ENCODE data around the gene HOXB6. TPM values are rescaled to one million over a fixed set of nuclear protein-coding genes. Genes with fewer than 3 reads are reported as not detected.
A peak's percentile ranks its signal among the peaks of the same experiment; 100 is the strongest.

Gene HOXB6
- total RNA-seq, 1 donor from 2014 or later = not detected

DNA sequence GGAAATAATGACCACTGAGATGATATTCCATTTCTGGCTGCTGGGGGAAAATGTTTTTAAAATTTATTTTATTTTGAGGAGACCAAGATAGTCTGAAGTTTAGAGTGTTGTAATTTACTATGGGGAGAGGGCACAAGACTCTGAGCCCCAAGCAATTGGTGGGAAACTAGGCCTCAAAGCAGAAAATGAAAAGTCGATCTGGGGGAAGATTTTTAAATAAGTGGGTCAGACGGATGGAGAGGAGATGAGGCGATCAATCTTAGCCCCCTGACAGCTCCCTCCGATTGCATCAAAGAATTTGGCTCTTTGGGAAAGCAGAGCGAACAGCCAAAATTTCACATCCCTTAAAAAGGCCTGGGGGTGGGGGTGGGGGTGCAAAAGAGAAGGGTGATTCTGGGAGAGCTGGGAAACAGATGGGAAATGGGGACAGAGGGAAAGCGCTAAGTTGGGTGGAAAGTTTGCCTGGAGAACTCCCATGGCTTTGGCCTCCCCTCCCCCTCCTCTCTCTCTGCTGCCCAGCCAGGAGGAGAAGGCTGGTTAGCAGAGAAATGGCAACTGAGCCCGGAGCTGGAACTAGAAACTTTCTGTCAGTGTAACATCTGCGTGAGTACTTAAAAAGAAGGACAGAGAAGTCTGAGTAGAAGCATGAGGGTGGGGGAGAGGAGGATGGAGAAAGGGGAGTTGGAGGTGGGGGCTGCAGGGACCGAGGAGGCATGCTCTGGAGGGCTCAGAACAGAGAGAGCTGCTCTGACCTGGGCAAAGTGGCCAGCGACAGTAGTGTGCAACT lies 58.5 kb downstream of the HOXB6 start:
- Mint-ChIP-seq H3K36me3 (no peaks in the 10 kb centered on the region), H3K4me1 (peaks cover 11% of the 10 kb centered on the region), H3K27ac (no peak overlapping the region), H3K4me3 (peak overlapping the region; percentile 4), H3K9me3 (peaks cover 11% of the 10 kb centered on the region), H3K27me3 (ENCODE audit: insufficient read depth, low read depth) (peaks cover 87% of the 10 kb centered on the region)
- H4K20me1 ChIP-seq (ENCODE audit: low read depth) = peaks cover 96% of the 10 kb centered on the region
- H3F3A ChIP-seq (ENCODE audit: low read depth) = peaks cover 8% of the 10 kb centered on the region
- H3K4me2 ChIP-seq = no peak overlapping the region
- H3K9me3 ChIP-seq (ENCODE audit: low read depth) = no peaks in the 10 kb centered on the region
- H2AFZ ChIP-seq (replicated peaks) = no peak overlapping the region
- H3K9ac ChIP-seq = no peak overlapping the region
- peaks cover 100% of the 10 kb centered on the region for H3K27me3 ChIP-seq
- DNase-seq (ENCODE audit: low spot score) = peak; percentile 64
- H3K4me1 ChIP-seq = no peaks in the 10 kb centered on the region
- H3K79me2 ChIP-seq (ENCODE audit: low read depth) = no peaks in the 10 kb centered on the region
- no peak overlapping the region for H3K27ac ChIP-seq
- no peaks in the 10 kb centered on the region for H3K36me3 ChIP-seq
- no peak overlapping the region for H3K4me3 ChIP-seq
- TF ChIP-seq EZH2phosphoT487 (IDR thresholded peaks at IDR 0.05) (no peak), EZH2 (IDR thresholded peaks at IDR 0.05) (peak; percentile 14)

MicroRNAs encoded within 50 kb of the gene (microRNA counts, 767-probe panel; counts per million panel counts)
- microRNA hsa-miR-10a-5p = 460 counts per million, percentile 90 among the panel's probes with 10 or more counts

Small RNA genes within 50 kb of the gene (microRNA-seq; reads per million reads assigned to microRNA genes)
- gene MIR196A1 = not detected

Small RNA genes within 50 kb of the gene (small RNA-seq; reads per million reads assigned to genes)
- not detected for gene MIR196A1

Other genes starting within 250 kb of the HOXB6 start
- gene SKAP1, start 174.8 kb downstream of the HOXB6 start, total RNA-seq (ENCODE audit: low replicate concordance) = not detected in 2 replicates
- not detected in 2 replicates for gene HOXB1, start 74.0 kb downstream of the HOXB6 start, total RNA-seq (ENCODE audit: low replicate concordance)
- gene HOXB2, start 59.9 kb downstream of the HOXB6 start, total RNA-seq (ENCODE audit: low replicate concordance) = not detected in 2 replicates
- gene HOXB4, start 26.6 kb downstream of the HOXB6 start, total RNA-seq (ENCODE audit: low replicate concordance) = not detected in 2 replicates
- gene HOXB3, start 14.7 kb downstream of the HOXB6 start, total RNA-seq (ENCODE audit: low replicate concordance) = not detected in 2 replicates
- gene HOXB5, start 11.2 kb downstream of the HOXB6 start, total RNA-seq (ENCODE audit: low replicate concordance) = not detected in 2 replicates
- not detected in 2 replicates for gene HOXB7, start 6.0 kb upstream of the HOXB6 start, total RNA-seq (ENCODE audit: low replicate concordance)
- not detected in 2 replicates for gene HOXB8, start 10.3 kb upstream of the HOXB6 start, total RNA-seq (ENCODE audit: low replicate concordance)
- gene HOXB9, start 21.4 kb upstream of the HOXB6 start, total RNA-seq (ENCODE audit: low replicate concordance) = not detected in 2 replicates
- gene PRAC1, start 117.5 kb upstream of the HOXB6 start, total RNA-seq (ENCODE audit: low replicate concordance) = not detected in 2 replicates
- not detected in 2 replicates for gene PRAC2, start 118.2 kb upstream of the HOXB6 start, total RNA-seq (ENCODE audit: low replicate concordance)
- gene HOXB13, start 123.8 kb upstream of the HOXB6 start, total RNA-seq (ENCODE audit: low replicate concordance) = not detected in 2 replicates
- 6.8 and 17.4 TPM in 2 replicates for gene TTLL6, start 212.2 kb upstream of the HOXB6 start, total RNA-seq (ENCODE audit: low replicate concordance)
- gene CALCOCO2, start 226.0 kb upstream of the HOXB6 start, total RNA-seq (ENCODE audit: low replicate concordance) = 23.9 and 34.1 TPM in 2 replicates